Panc1 (cell line): ENCODE measurements around the gene SHLD1. TPM values are rescaled to one million over a fixed set of nuclear protein-coding genes. Genes with fewer than 3 reads are reported as not detected.

Experiments
- ATAC-seq: fragments of 200-7000 bp; cut with Tn5 transposase; 2 replicates; pipeline ENCODE4 v1.9.1; 2020; ENCODE audit warnings: mild to moderate bottlenecking, moderate library complexity
- BruUV-seq: library from RNA; stranded (reverse); fragments of 400-500 nt; replicated peaks from 2 replicates; lab custom pipeline; 2021; lab: Mats Ljungman, UMichigan
- CTCF ChIA-PET: fragments of 300-600 bp; sonication (Branson Sonifier 250); formaldehyde crosslinking; loops from one replicate; lab custom pipeline; 2022; ENCODE audit warnings: antibody characterized with exemption; lab: Charles Lee
- POLR2A ChIA-PET: fragments of 300-600 bp; sonication (Branson Sonifier 250); formaldehyde crosslinking; loops from one replicate; lab custom pipeline; 2022; ENCODE audit warnings: antibody characterized with exemption; lab: Charles Lee
- DNase-seq: peaks from one replicate; pipeline ENCODE4 v3.0.0-alpha.2; 2010; ENCODE audit warnings: low read depth, low spot score
- H3K27ac ChIP-seq: 2 replicates; pipeline ENCODE4 v1.5.1; 2011; ENCODE audit warnings: mild to moderate bottlenecking, low read length, inconsistent platforms
- H3K27me3 ChIP-seq: fragments of 200-500 bp; sonication (Bioruptor generic); 2 replicates; pipeline ENCODE4 v1.6.0; 2014; ENCODE audit warnings: low read length, inconsistent platforms; ENCODE audit not compliant: control insufficient read depth, insufficient read depth
- H3K36me3 ChIP-seq: fragments of 200-500 bp; sonication (Bioruptor generic); 2 replicates; pipeline ENCODE4 v1.5.1; 2014; ENCODE audit warnings: inconsistent platforms, mild to moderate bottlenecking, low read length, moderate library complexity; ENCODE audit not compliant: control insufficient read depth, insufficient read depth
- H3K4me1 ChIP-seq: 2 replicates; pipeline ENCODE4 v1.5.1; 2011; ENCODE audit warnings: inconsistent platforms, mild to moderate bottlenecking, low read length, moderate library complexity; ENCODE audit not compliant: control insufficient read depth, insufficient read depth
- H3K4me3 ChIP-seq, 2 experiments: 2 replicates each; pipeline ENCODE4 v1.5.1; 2011 to 2012; ENCODE audit warnings: low read depth in 2 of 2, low read length in 2 of 2, mild to moderate bottlenecking in 2 of 2, inconsistent platforms in 1 of 2, moderate library complexity in 1 of 2
- H3K9me3 ChIP-seq: fragments of 200-500 bp; sonication (Bioruptor generic); 2 replicates; pipeline ENCODE4 v1.5.1; 2014; ENCODE audit warnings: low read depth, mild to moderate bottlenecking, inconsistent platforms, low read length, moderate library complexity; ENCODE audit not compliant: control insufficient read depth, insufficient read depth
- POLR2AphosphoS5 ChIP-seq: IDR thresholded peaks from 2 replicates; pipeline ENCODE4 v1.6.1; 2012; ENCODE audit warnings: mild to moderate bottlenecking, low read depth, low read length, moderate library complexity
- SIN3A ChIP-seq: IDR thresholded peaks from 2 replicates; pipeline ENCODE4 v1.6.1; 2012; ENCODE audit warnings: low read depth, mild to moderate bottlenecking, low read length, moderate library complexity, borderline replicate concordance; ENCODE audit not compliant: insufficient read depth
- TCF7L2 ChIP-seq: IDR thresholded peaks from 2 replicates; pipeline ENCODE4 v1.6.1; 2011; ENCODE audit warnings: mild to moderate bottlenecking, low read depth, low read length, inconsistent platforms
- in situ Hi-C: cut with HindIII; loops from 2 replicates; pipeline ENCODE4 v1.10.0; 2016; ENCODE audit warnings: low sequenced_read_pairs, low pct_unique_long_range_greater_than_20kb
- intact Hi-C: fragments of 100-400 bp; cut with micrococcal nuclease; formaldehyde crosslinking; loops from one replicate; pipeline ENCODE4 v1.10.0; 2022; ENCODE audit not compliant: unreplicated experiment
- total RNA-seq: library from RNA; stranded (reverse); gene quantifications from one replicate; pipeline ENCODE4 v1.2.1, GENCODE V29; 2021; ENCODE audit not compliant: unreplicated experiment
- TF ChIP-seq, protein P1 (sequence below): fragments of 450-650 bp; IDR thresholded peaks from 2 replicates; pipeline ENCODE4 v1.5.1; 2017; ENCODE audit warnings: mild to moderate bottlenecking
- TF ChIP-seq, protein P2 (sequence below), 2 experiments: IDR thresholded peaks; 2 replicates each; pipeline ENCODE4 v1.6.1; 2011 to 2012; ENCODE audit warnings: low read depth in 2 of 2, control low read depth in 1 of 2, low read length in 1 of 2, mild to moderate bottlenecking in 1 of 2, moderate library complexity in 1 of 2; ENCODE audit not compliant: insufficient read depth in 1 of 2

Gene SHLD1
- total RNA-seq, 1 experiment from 2014 or later, result 4.3 TPM

DNA sequence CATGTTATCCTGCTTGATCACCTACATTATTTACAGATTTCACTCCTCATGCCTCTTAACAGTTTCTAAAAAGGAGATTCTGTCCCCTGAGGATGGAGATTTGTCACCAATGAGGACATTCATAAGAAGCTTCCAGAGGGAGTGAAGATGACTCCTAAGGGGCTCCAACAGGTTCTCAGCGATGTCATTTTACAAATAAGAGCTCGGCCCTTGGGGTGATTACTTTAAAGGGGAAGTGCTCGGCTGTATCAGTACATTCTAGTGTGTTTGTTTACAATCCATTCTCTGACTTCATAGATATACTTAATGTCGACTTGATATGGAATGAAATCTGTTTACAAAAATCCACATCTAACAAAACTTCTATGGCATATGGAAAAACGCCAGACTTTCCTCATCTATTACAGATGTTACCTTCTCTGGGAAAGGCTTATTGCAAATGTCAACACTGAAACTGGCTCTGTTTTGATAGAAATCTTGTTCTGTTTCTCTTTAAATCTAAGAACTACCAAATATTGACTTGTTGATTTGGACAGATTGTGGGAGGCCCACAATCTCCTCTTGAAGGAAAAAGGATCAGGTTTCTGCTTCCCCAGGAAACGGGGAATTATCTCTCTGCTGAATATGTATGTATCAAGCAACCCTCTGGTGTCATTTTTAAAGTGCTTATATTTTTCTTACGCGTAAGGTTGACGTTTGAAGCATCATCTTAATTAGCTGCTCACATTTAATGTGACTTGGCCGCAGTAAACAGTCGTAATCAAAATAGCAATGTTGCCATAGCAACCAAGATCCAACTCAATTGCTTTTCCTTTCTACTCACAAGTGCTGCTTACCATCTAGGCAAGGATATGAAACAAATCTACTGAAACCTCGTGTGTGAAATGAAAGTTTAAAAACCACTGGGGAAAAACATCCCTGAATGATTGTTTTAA, 95.7 kb downstream of the SHLD1 start:
- no peak for DNase-seq
- BruUV-seq, result no TSS peak
- Histone ChIP-seq H3K4me3 (no peak overlapping the region), H3K27me3 (peaks cover 5% of the 10 kb centered on the region; the same call in 1 of the 2 replicates), H3K9me3 (no peaks in the 10 kb centered on the region), H3K4me1 (0 out of 2 replicates have a peak, but pooled peaks cover 4% of the 10 kb centered on the region), H3K27ac (no peak overlapping the region), H3K36me3 (no peaks in the 10 kb centered on the region)
- in situ Hi-C loops (no loop called here), intact Hi-C loops (no loop called here)
- ChIA-PET POLR2A (no interaction called here), CTCF (interaction anchor here (0.5 kb wide), 1 partner anchor 121 kb away, joined by 7 read pairs; no protein-coding TSS in a partner anchor)
- no peak for ATAC-seq
- TF ChIP-seq, protein P1, sequence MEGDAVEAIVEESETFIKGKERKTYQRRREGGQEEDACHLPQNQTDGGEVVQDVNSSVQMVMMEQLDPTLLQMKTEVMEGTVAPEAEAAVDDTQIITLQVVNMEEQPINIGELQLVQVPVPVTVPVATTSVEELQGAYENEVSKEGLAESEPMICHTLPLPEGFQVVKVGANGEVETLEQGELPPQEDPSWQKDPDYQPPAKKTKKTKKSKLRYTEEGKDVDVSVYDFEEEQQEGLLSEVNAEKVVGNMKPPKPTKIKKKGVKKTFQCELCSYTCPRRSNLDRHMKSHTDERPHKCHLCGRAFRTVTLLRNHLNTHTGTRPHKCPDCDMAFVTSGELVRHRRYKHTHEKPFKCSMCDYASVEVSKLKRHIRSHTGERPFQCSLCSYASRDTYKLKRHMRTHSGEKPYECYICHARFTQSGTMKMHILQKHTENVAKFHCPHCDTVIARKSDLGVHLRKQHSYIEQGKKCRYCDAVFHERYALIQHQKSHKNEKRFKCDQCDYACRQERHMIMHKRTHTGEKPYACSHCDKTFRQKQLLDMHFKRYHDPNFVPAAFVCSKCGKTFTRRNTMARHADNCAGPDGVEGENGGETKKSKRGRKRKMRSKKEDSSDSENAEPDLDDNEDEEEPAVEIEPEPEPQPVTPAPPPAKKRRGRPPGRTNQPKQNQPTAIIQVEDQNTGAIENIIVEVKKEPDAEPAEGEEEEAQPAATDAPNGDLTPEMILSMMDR, result no peak
- no peak for TF ChIP-seq POLR2AphosphoS5
- no peak for TF ChIP-seq SIN3A
- TF ChIP-seq, protein P2, sequence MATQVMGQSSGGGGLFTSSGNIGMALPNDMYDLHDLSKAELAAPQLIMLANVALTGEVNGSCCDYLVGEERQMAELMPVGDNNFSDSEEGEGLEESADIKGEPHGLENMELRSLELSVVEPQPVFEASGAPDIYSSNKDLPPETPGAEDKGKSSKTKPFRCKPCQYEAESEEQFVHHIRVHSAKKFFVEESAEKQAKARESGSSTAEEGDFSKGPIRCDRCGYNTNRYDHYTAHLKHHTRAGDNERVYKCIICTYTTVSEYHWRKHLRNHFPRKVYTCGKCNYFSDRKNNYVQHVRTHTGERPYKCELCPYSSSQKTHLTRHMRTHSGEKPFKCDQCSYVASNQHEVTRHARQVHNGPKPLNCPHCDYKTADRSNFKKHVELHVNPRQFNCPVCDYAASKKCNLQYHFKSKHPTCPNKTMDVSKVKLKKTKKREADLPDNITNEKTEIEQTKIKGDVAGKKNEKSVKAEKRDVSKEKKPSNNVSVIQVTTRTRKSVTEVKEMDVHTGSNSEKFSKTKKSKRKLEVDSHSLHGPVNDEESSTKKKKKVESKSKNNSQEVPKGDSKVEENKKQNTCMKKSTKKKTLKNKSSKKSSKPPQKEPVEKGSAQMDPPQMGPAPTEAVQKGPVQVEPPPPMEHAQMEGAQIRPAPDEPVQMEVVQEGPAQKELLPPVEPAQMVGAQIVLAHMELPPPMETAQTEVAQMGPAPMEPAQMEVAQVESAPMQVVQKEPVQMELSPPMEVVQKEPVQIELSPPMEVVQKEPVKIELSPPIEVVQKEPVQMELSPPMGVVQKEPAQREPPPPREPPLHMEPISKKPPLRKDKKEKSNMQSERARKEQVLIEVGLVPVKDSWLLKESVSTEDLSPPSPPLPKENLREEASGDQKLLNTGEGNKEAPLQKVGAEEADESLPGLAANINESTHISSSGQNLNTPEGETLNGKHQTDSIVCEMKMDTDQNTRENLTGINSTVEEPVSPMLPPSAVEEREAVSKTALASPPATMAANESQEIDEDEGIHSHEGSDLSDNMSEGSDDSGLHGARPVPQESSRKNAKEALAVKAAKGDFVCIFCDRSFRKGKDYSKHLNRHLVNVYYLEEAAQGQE (IDR thresholded peaks at IDR 0.05; ENCODE audit: insufficient read depth in 1 of 2, low read depth in 2 of 2, low read length in 1 of 2), result no peak
- TF ChIP-seq TCF7L2, result no peak

DNA sequence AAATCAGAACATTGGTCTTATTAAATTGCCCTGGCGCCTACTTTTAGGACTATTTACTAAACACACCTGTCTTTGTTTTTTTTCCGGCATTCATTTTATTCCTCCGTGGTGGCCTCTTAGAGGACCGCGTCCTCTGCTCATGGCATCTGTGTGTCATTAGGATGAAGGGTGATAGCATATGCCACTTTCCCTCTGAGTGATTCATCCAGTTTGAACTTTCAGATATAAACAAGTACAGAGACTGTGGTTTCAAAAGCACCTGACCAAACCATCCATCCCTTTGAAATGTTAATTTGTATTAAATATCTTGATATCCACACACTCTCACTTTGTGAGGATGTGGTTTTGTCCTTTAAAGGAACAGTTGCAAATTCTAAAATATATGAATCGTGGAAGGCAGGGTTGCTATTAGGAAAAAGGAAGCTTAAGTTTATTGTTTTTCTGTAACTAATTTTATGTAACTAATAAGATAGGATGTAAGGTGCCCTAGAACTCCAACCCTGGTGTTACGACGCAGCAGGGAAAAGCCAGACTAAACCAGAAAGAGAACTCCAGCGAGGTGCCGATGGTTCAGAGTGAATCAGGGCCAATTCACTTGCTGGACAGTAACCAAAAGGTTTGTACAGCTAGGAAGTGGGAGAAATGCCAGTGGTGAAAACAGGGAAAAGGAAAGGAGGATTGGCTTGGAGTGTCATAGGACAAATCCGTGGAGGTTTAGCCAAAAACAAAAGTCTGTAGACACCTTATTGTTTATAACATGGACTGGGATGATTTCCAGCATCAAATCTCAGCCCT, 98.7 kb downstream of the SHLD1 start:
- Histone ChIP-seq H3K4me1 (0 out of 2 replicates have a peak, but pooled peaks cover 4% of the 10 kb centered on the region), H3K27ac (no peak overlapping the region), H3K27me3 (no peaks in the 10 kb centered on the region), H3K36me3 (no peaks in the 10 kb centered on the region), H3K9me3 (no peaks in the 10 kb centered on the region), H3K4me3 (no peak overlapping the region)
- BruUV-seq, result no TSS peak
- in situ Hi-C loops (no loop called here), intact Hi-C loops (no loop called here)
- ChIA-PET CTCF (interaction anchor here (0.6 kb wide), 1 partner anchor 123 kb away, joined by 3 read pairs; no protein-coding TSS in a partner anchor), POLR2A (no interaction called here)
- DNase-seq (no peak), ATAC-seq (no peak)
- TF ChIP-seq, protein P1, result no peak
- TF ChIP-seq, protein P2 (IDR thresholded peaks at IDR 0.05; ENCODE audit: insufficient read depth in 1 of 2, low read depth in 2 of 2, low read length in 1 of 2), result no peak
